Heart right ventricle (tissue), 16 donors: ENCODE results near the gene FAF1. TPM values are rescaled to one million over a fixed set of nuclear protein-coding genes. Genes with fewer than 3 reads are reported as not detected.

Experiments used
- ATAC-seq, 8 donors: fragments of 200-7000 bp; cut with Tn5 transposase; one replicate each; pipeline ENCODE4 v1.9.1; 2020; ENCODE audit warnings: mild to moderate bottlenecking in 8 of 8, moderate library complexity in 8 of 8, moderate number of reproducible peaks in 1 of 8
- DNase-seq, 2 donors: peaks; one replicate each; pipeline ENCODE4 v3.0.0-alpha.2; 2020
- H3K27ac ChIP-seq, 10 donors: fragments of 200-600 bp; sonication (generic) in 2 of 10; one replicate each; pipeline versions ENCODE4 v1.5.0 to v1.8.0; 2020 to 2022; ENCODE audit warnings: mild to moderate bottlenecking in 3 of 10
- H3K27me3 ChIP-seq, 7 donors: fragments of 200-600 bp; one replicate each; pipeline ENCODE4 v1.8.0; 2021 to 2022; ENCODE audit warnings: mild to moderate bottlenecking in 2 of 7
- H3K36me3 ChIP-seq, 9 donors: fragments of 200-600 bp; sonication (generic) in 1 of 9; one replicate each; pipeline versions ENCODE4 v1.5.0 to v1.8.0; 2020 to 2022; ENCODE audit warnings: mild to moderate bottlenecking in 2 of 9
- H3K4me1 ChIP-seq, 9 donors: fragments of 200-600 bp; sonication (generic) in 1 of 9; one replicate each; pipeline versions ENCODE4 v1.5.0 to v1.8.0; 2020 to 2022; ENCODE audit warnings: mild to moderate bottlenecking in 4 of 9
- H3K4me3 ChIP-seq, 10 donors: fragments of 200-600 bp; sonication (generic) in 2 of 10; one replicate each; pipeline versions ENCODE4 v1.5.0 to v1.8.0; 2020 to 2022; ENCODE audit warnings: mild to moderate bottlenecking in 7 of 10, moderate library complexity in 2 of 10
- H3K9me3 ChIP-seq, 11 donors: fragments of 200-600 bp in 10 of 11; sonication (generic) in 2 of 11; one replicate each; pipeline versions ENCODE4 v1.5.0 to v1.8.0; 2013 to 2022; ENCODE audit warnings: mild to moderate bottlenecking in 2 of 11, control low read depth in 1 of 11, moderate library complexity in 1 of 11
- CTCF ChIP-seq, 9 donors: fragments of 200-600 bp; sonication (generic) in 2 of 9; IDR thresholded peaks; one replicate each; pipeline versions ENCODE4 v1.5.0 to v1.8.0; 2021 to 2022; ENCODE audit warnings: antibody characterized with exemption in 9 of 9, mild to moderate bottlenecking in 5 of 9, moderate library complexity in 1 of 9
- WGBS, 2 donors: extraction: QIAGEN DNeasy Blood & Tissue Kit; methylation state at CpG; one replicate each; pipeline ENCODE4 v1.1.7; 2013; ENCODE audit warnings: inconsistent platforms in 1 of 2; 5-methylcytosine and 5-hydroxymethylcytosine counted together
- intact Hi-C, 10 donors: fragments of 100-400 bp; cut with DNase I; formaldehyde crosslinking; loops; one replicate each; pipeline versions ENCODE4 v1.11.1 to v1.14.2; 2022
- polyA plus RNA-seq, 2 donors: library from polyadenylated mRNA; stranded (reverse); fragments of 200-250 nt; gene quantifications; one replicate each; pipeline ENCODE4 v1.2.3, GENCODE V29; 2013
- total RNA-seq, 10 donors: library from RNA; stranded (reverse); fragmentation: NEBNext Ultra II Directional in 3 of 10; extraction: Animal tissue kit (Norgen Biotek cat#: 25700) in 3 of 10; gene quantifications; one replicate each; pipeline versions ENCODE4 v1.2.1 to v1.2.4, GENCODE V29; 2021 to 2023
- donor health status: Arrhythmogenic right ventricular cardiomyopathy.
- donor health status: ischemic (EF 13 %, LVEDD 7.1; RV severe dilation, severe dysfunction).
- donor health status: healthy with polysubstance abuse.
- donor health status: DM: no; HTN: yes; CAD: no.
- donor health status: DM: no; HTN: no; CAD: no.
- donor health status: ischemic (EF 25% LVEDD 6.9; RV normal size, moderate dysfunction).
- donor health status: ischemic (EF 25% LVEDD 5.7; RV mildly dilated, moderate dysfunction).
- donor health status: healthy.
- donor health status: DM: yes; HTN: yes; CAD: no.
- donor health status: Ischemic cardiomyopathy.
- donor health status: ischemic (EF 35%, LVEDD 5.7; RV mildly dilated, moderate dysfunction).
- donor health status: nonischemic (EF 11% LVEDD 7.7; RV severe dilation, severe dysfunction).
- donor health status: DM: yes; HTN: yes; CAD: no.
- donor health status: PGD.
- donor health status: ischemic (EF 29% LVEDD 5.4; RV normal size, mild dysfunction).
- donor health status: nonischemic (EF 23%, LVEDD 6.1; RV moderate dilation, normal function).

FAF1 gene
- total and polyA plus RNA-seq, 12 donors, result 30.9 to 102 (median 88.9) TPM

- peaks cover 0 to 46% (median 17%) of the 10 kb centered on the region in 9 donors for H3K4me1 ChIP-seq
- WGBS, 2 donors, result 93 to 94% methylated on average over 1 of the region's 1 CpG
- peaks cover 0 to 14% (median 0%) of the 10 kb centered on the region in 7 donors for H3K27me3 ChIP-seq
- DNase-seq, result no peak
- intact Hi-C loops, result loop anchor here in 2 of 10 donors (10.0 kb wide), 2 partner anchors 198 to 542 kb away; partner anchors contain the start of gene EPS15 (in 1 of the 2)
- H3K36me3 ChIP-seq, result no peaks in the 10 kb centered on the region
- no peaks in the 10 kb centered on the region for H3K9me3 ChIP-seq
- peak overlapping the region in 4 of 10 donors; percentile 79 to 95 (median 84) for H3K4me3 ChIP-seq
- TF ChIP-seq CTCF (IDR thresholded peaks at IDR 0.05), result no peak
- peak overlapping the region in 5 of 10 donors; percentile 47 to 99 (median 59) for H3K27ac ChIP-seq
- no peak for ATAC-seq
These were observed 13.2 kb upstream of the FAF1 start for GRCh38 chr1:50973255-50973654.

- intact Hi-C loops, result loop anchor here in 2 of 10 donors (10.0 kb wide), 2 partner anchors 198 to 542 kb away; partner anchors contain the start of gene EPS15 (in 1 of the 2)
- H3K27me3 ChIP-seq, result peaks cover 0 to 11% (median 0%) of the 10 kb centered on the region in 7 donors
These were observed 12.7 kb upstream of the FAF1 start for GRCh38 chr1:50972766-50973165.

GRCh38 chr1:50971748-50972305 is 11.8 kb upstream of the FAF1 start:
- intact Hi-C loops, result loop anchor here in 2 of 10 donors (10.0 kb wide), 2 partner anchors 197 to 543 kb away; partner anchors contain the start of gene EPS15 (in 1 of the 2)
- no peak for DNase-seq
- Histone ChIP-seq H3K9me3 (no peaks in the 10 kb centered on the region), H3K4me3 (peak overlapping the region in 9 of 10 donors; percentile 11 to 95 (median 80)), H3K27ac (peak overlapping the region in 5 of 10 donors; percentile 96 to 99 (median 97)), H3K4me1 (peaks cover 0 to 56% (median 28%) of the 10 kb centered on the region in 9 donors), H3K27me3 (peaks cover 0 to 8% (median 0%) of the 10 kb centered on the region in 7 donors), H3K36me3 (no peaks in the 10 kb centered on the region)
- no peak for TF ChIP-seq CTCF (IDR thresholded peaks at IDR 0.05)
- WGBS, 2 donors, result 54% methylated on average over 6 of the region's 6 CpGs
- ATAC-seq, result no peak

More at GRCh38 chr1:50972766-50973165, 12.7 kb upstream of the FAF1 start:
- Histone ChIP-seq H3K9me3 (no peaks in the 10 kb centered on the region), H3K36me3 (no peaks in the 10 kb centered on the region), H3K4me3 (peak overlapping the region in 7 of 10 donors; percentile 2 to 95 (median 80)), H3K27ac (peak overlapping the region in 6 of 10 donors; percentile 1 to 99 (median 54)), H3K4me1 (peaks cover 0 to 48% (median 19%) of the 10 kb centered on the region in 9 donors)
- DNase-seq, result no peak
- TF ChIP-seq CTCF (IDR thresholded peaks at IDR 0.05), result no peak
- ATAC-seq, result no peak
- WGBS, 2 donors, result 44 to 68% methylated on average over 1 of the region's 1 CpG

GRCh38 chr1:50970931-50971582 is 11.0 kb upstream of the FAF1 start:
- Histone ChIP-seq H3K36me3 (no peaks in the 10 kb centered on the region), H3K4me1 (peaks cover 0 to 51% (median 26%) of the 10 kb centered on the region in 9 donors), H3K4me3 (peak overlapping the region; percentile 0 to 95 (median 82)), H3K27ac (peak overlapping the region in 9 of 10 donors; percentile 25 to 99 (median 97)), H3K9me3 (no peaks in the 10 kb centered on the region), H3K27me3 (peaks cover 0 to under 1% (median 0%) of the 10 kb centered on the region in 7 donors)
- ATAC-seq (no peak), DNase-seq (no peak)
- intact Hi-C loops, result loop anchor here in 2 of 10 donors (10.0 kb wide), 2 partner anchors 196 to 544 kb away; partner anchors contain the start of gene EPS15 (in 1 of the 2)
- TF ChIP-seq CTCF (IDR thresholded peaks at IDR 0.05), result no peak
- 6 to 12% methylated on average over 7 of the region's 7 CpGs for WGBS, 2 donors
